ENCODE results near the gene GMDS. TPM values are rescaled to one million over a fixed set of nuclear protein-coding genes. Genes with fewer than 3 reads are reported as not detected.

Gene GMDS
- total and polyA plus RNA-seq, 2 donors (not counting 1 experiment from before 2014, with no cell fraction given): 12.7 to 34.5 TPM

GRCh38 chr6:1720620-1721322 lies 524.6 kb downstream of the GMDS start:
- Histone ChIP-seq H3K27me3 (ENCODE audit: control insufficient read depth, insufficient read depth, low read length) (no peaks in the 10 kb centered on the region), H3K4me2 (ENCODE audit: extremely low read depth, insufficient read depth, low read length) (no peak overlapping the region), H3K9ac (ENCODE audit: insufficient read depth, low read length) (no peak overlapping the region), H2AFZ (ENCODE audit: low read length) (no peak overlapping the region), H3K27ac (ENCODE audit: insufficient read depth, low read length) (no peak overlapping the region), H3K4me3 (replicated peaks in 1 of 4; ENCODE audit: control extremely low read depth in 1 of 4, insufficient read depth in 1 of 4, low read depth in 3 of 4, low read length in 4 of 4) (no peak overlapping the region), H3K79me2 (ENCODE audit: control insufficient read depth, insufficient read depth, low read length) (no peaks in the 10 kb centered on the region), H3K9me3 (ENCODE audit: control insufficient read depth, insufficient read depth, low read depth, low read length) (no peaks in the 10 kb centered on the region), H3K4me1 (ENCODE audit: control insufficient read depth, extremely low read depth, insufficient read depth, low read length) (no peaks in the 10 kb centered on the region), H4K20me1 (ENCODE audit: control insufficient read depth, extremely low read depth, insufficient read depth, low read length) (no peaks in the 10 kb centered on the region), H3K36me3 (ENCODE audit: control insufficient read depth, insufficient read depth, low read length) (no peaks in the 10 kb centered on the region)
- DNase-seq (ENCODE audit: low read depth in 2 of 2): no peak
- TF ChIP-seq, protein P1, sequence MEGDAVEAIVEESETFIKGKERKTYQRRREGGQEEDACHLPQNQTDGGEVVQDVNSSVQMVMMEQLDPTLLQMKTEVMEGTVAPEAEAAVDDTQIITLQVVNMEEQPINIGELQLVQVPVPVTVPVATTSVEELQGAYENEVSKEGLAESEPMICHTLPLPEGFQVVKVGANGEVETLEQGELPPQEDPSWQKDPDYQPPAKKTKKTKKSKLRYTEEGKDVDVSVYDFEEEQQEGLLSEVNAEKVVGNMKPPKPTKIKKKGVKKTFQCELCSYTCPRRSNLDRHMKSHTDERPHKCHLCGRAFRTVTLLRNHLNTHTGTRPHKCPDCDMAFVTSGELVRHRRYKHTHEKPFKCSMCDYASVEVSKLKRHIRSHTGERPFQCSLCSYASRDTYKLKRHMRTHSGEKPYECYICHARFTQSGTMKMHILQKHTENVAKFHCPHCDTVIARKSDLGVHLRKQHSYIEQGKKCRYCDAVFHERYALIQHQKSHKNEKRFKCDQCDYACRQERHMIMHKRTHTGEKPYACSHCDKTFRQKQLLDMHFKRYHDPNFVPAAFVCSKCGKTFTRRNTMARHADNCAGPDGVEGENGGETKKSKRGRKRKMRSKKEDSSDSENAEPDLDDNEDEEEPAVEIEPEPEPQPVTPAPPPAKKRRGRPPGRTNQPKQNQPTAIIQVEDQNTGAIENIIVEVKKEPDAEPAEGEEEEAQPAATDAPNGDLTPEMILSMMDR (conservative IDR thresholded peaks at IDR 0.05 in 1 of 2, IDR thresholded peaks at IDR 0.05 in 1 of 2; ENCODE audit: low read depth in 1 of 2, low read length in 2 of 2): no peak
- TF ChIP-seq EZH2 (IDR thresholded peaks at IDR 0.05; ENCODE audit: low read length, missing control alignments): no peak

DNA sequence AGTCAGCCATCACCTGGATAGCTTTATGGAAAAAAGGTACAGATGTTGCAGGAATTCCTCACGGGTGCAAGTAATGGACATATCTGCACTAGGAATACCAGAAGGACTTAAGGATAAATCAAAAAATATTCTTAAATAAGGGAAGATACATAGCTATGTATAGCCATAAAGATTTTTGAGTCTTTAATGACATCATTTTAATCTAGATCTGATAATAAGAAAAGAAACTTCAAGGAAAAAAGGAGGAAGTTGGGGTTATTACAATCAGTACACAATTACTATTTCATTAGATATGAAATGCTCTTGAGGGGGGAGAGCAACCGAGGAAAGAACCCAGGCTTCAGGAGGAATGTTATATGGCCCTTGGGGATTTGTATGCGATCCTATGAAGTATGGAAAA lies 525.5 kb downstream of the GMDS start:
- no peaks in the 10 kb centered on the region for H4K20me1 ChIP-seq (ENCODE audit: control insufficient read depth, extremely low read depth, insufficient read depth, low read length)
- TF ChIP-seq, protein P1 (conservative IDR thresholded peaks at IDR 0.05 in 1 of 2, IDR thresholded peaks at IDR 0.05 in 1 of 2; ENCODE audit: low read depth in 1 of 2, low read length in 2 of 2): no peak
- no peak for TF ChIP-seq EZH2 (IDR thresholded peaks at IDR 0.05; ENCODE audit: low read length, missing control alignments)
- H3K79me2 ChIP-seq (ENCODE audit: control insufficient read depth, insufficient read depth, low read length): no peaks in the 10 kb centered on the region
- H3K27ac ChIP-seq (ENCODE audit: insufficient read depth, low read length): no peak overlapping the region
- no peak for DNase-seq (ENCODE audit: low read depth in 2 of 2)
- H3K4me3 ChIP-seq (replicated peaks in 1 of 4; ENCODE audit: control extremely low read depth in 1 of 4, insufficient read depth in 1 of 4, low read depth in 3 of 4, low read length in 4 of 4): no peak overlapping the region
- H3K4me2 ChIP-seq (ENCODE audit: extremely low read depth, insufficient read depth, low read length): no peak overlapping the region
- H3K36me3 ChIP-seq (ENCODE audit: control insufficient read depth, insufficient read depth, low read length): no peaks in the 10 kb centered on the region
- H3K9ac ChIP-seq (ENCODE audit: insufficient read depth, low read length): no peak overlapping the region
- no peak overlapping the region for H2AFZ ChIP-seq (ENCODE audit: low read length)
- no peaks in the 10 kb centered on the region for H3K4me1 ChIP-seq (ENCODE audit: control insufficient read depth, extremely low read depth, insufficient read depth, low read length)
- no peaks in the 10 kb centered on the region for H3K27me3 ChIP-seq (ENCODE audit: control insufficient read depth, insufficient read depth, low read length)
- no peaks in the 10 kb centered on the region for H3K9me3 ChIP-seq (ENCODE audit: control insufficient read depth, insufficient read depth, low read depth, low read length)

GRCh38 chr6:1716868-1717267 lies 528.5 kb downstream of the GMDS start:
- DNase-seq (ENCODE audit: low read depth in 2 of 2): peak in 1 of 2 donors; percentile 36
- Histone ChIP-seq H3K4me2 (ENCODE audit: extremely low read depth, insufficient read depth, low read length) (no peak overlapping the region), H2AFZ (ENCODE audit: low read length) (no peak overlapping the region), H3K27ac (ENCODE audit: insufficient read depth, low read length) (no peak overlapping the region), H3K4me3 (replicated peaks in 1 of 4; ENCODE audit: control extremely low read depth in 1 of 4, insufficient read depth in 1 of 4, low read depth in 3 of 4, low read length in 4 of 4) (no peak overlapping the region), H3K27me3 (ENCODE audit: control insufficient read depth, insufficient read depth, low read length) (no peaks in the 10 kb centered on the region), H3K9ac (ENCODE audit: insufficient read depth, low read length) (no peak overlapping the region), H3K36me3 (ENCODE audit: control insufficient read depth, insufficient read depth, low read length) (no peaks in the 10 kb centered on the region), H3K79me2 (ENCODE audit: control insufficient read depth, insufficient read depth, low read length) (no peaks in the 10 kb centered on the region), H4K20me1 (ENCODE audit: control insufficient read depth, extremely low read depth, insufficient read depth, low read length) (no peaks in the 10 kb centered on the region), H3K9me3 (ENCODE audit: control insufficient read depth, insufficient read depth, low read depth, low read length) (no peaks in the 10 kb centered on the region), H3K4me1 (ENCODE audit: control insufficient read depth, extremely low read depth, insufficient read depth, low read length) (no peaks in the 10 kb centered on the region)
- no peak for TF ChIP-seq EZH2 (IDR thresholded peaks at IDR 0.05; ENCODE audit: low read length, missing control alignments)
- TF ChIP-seq, protein P1 (conservative IDR thresholded peaks at IDR 0.05 in 1 of 2, IDR thresholded peaks at IDR 0.05 in 1 of 2; ENCODE audit: low read depth in 1 of 2, low read length in 2 of 2): no peak

Data from fibroblast of lung (primary cell).